ENCODE data around the gene C2CD4C. TPM values are rescaled to one million over a fixed set of nuclear protein-coding genes. Genes with fewer than 3 reads are reported as not detected.

C2CD4C gene, protein sequence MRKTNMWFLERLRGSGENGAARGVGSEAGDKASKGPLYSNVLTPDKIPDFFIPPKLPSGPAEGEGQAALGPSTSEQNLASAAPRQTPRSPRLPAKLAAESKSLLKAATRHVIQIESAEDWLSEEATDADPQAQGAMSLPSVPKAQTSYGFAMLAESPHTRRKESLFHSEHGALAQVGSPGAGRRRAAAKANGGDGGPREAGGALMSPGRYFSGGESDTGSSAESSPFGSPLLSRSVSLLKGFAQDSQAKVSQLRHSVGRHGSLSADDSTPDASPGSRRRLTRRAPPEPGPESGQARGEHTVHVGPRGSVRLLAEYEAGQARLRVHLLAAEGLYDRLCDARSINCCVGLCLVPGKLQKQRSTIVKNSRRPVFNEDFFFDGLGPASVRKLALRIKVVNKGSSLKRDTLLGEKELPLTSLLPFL
- total RNA-seq = 0.13 and 0.64 TPM in 2 replicates

DNA sequence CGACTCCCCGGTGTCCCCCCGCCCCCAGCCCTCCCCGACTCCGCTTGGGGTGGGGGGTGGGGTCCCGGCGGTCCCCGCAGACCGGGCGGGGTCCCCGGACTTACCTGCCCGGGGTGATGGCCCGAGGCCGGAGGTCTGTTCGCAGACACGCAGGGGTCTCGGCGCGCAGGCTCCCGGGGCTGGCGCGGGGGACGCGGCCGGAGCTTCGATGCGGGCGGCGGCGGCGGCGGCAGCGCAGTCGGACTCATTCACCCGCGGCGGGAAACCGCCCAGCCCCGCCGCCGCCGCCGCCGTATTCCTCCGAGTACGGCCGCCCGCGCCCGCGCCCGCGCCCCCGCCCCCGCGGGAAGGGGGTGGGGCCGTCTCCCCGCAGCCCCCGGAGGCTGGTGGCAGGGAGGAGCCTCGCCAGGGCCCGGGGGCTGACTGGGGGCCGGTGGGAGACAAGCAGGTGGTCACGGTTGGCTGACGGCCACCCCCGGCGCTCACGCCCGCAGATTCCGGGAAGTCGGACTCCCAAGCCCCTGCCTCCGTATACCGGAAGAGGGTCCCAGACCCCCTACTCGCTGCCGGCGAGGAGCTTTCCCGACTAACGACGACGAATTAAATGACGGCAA lies at the start of gene C2CD4C:
TSS of gene C2CD4C (minus strand) at position 246 of the 614 bp plus-strand sequence. CDS start 786 bp downstream, outside the sequence.

Other genes starting within 250 kb of the C2CD4C start
- 14.2 and 17.3 TPM in 2 replicates for gene PLPP2, start 117.7 kb downstream of the C2CD4C start, total RNA-seq
- 15.6 and 47.8 TPM in 2 replicates for gene MIER2, start 64.4 kb downstream of the C2CD4C start, total RNA-seq
- 0.91 and 9.1 TPM in 2 replicates for gene SHC2, start 51.9 kb upstream of the C2CD4C start, total RNA-seq
- not detected in 2 replicates for gene MADCAM1, start 87.3 kb upstream of the C2CD4C start, total RNA-seq
- gene TPGS1, start 98.3 kb upstream of the C2CD4C start, total RNA-seq = 34.6 and 75.3 TPM in 2 replicates
- 79.0 and 83.1 TPM in 2 replicates for gene CDC34, start 122.6 kb upstream of the C2CD4C start, total RNA-seq
- 1.1 TPM in 1 of 2 replicates, not detected in the other for gene GZMM, start 134.9 kb upstream of the C2CD4C start, total RNA-seq
- gene BSG, start 163.4 kb upstream of the C2CD4C start, total RNA-seq = 749 and 1,031 TPM in 2 replicates
- 1.6 and 2.7 TPM in 2 replicates for gene HCN2, start 180.7 kb upstream of the C2CD4C start, total RNA-seq
- 35.1 and 36.3 TPM in 2 replicates for gene POLRMT, start 224.4 kb upstream of the C2CD4C start, total RNA-seq
- gene FGF22, start 230.7 kb upstream of the C2CD4C start, total RNA-seq = not detected in 2 replicates

Measured in epithelial cell of alveolus of lung (primary cell).